GM12878 (cell line): ENCODE measurements around the gene OPCML. TPM values are rescaled to one million over a fixed set of nuclear protein-coding genes. Genes with fewer than 3 reads are reported as not detected.

Experiments used
- ATAC-seq: fragments of 200-7000 bp; cut with Tn5 transposase; 3 replicates; pipeline ENCODE4 v1.9.1; 2020; ENCODE audit warnings: mild to moderate bottlenecking, moderate library complexity
- BruUV-seq: library from RNA; stranded (reverse); fragments of 400-500 nt; replicated peaks from 2 replicates; lab custom pipeline; 2021; lab: Mats Ljungman, UMichigan
- CTCF ChIA-PET: fragments of 300-600 bp; sonication (Branson Sonifier 250); formaldehyde crosslinking; extraction: SDS; loops from one replicate; lab custom pipeline; 2021; ENCODE audit warnings: inconsistent platforms; lab: Yijun Ruan, JAX
- POLR2A ChIA-PET: fragments of 350-600 bp; formaldehyde crosslinking; extraction: SDS; loops from one replicate; lab custom pipeline; 2021; ENCODE audit warnings: inconsistent platforms; lab: Charles Lee
- RAD21 ChIA-PET: fragments of 300-600 bp; sonication (Branson Sonifier 250); formaldehyde crosslinking; loops from one replicate; lab custom pipeline; 2023; ENCODE audit warnings: antibody characterized with exemption; ENCODE audit not compliant: unreplicated experiment; lab: Charles Lee
- SMC1A ChIA-PET: fragments of 300-600 bp; sonication (Branson Sonifier 250); formaldehyde crosslinking; loops from one replicate; lab custom pipeline; 2023; ENCODE audit not compliant: unreplicated experiment, uncharacterized antibody; lab: Charles Lee
- DNase-seq: peaks from one replicate; pipeline ENCODE4 v3.0.0-alpha.2; 2011; ENCODE audit warnings: low read depth, low spot score
- FAIRE-seq: peaks from 3 replicates; lab custom pipeline; 2011; peaks lifted over from hg19 to GRCh38; lab: Jason Lieb, UNC
- H2AFZ ChIP-seq: 2 replicates; pipeline ENCODE4 v1.6.0; 2011; ENCODE audit warnings: low read depth, low read length, control low read depth; ENCODE audit not compliant: control insufficient read depth
- H3K27ac ChIP-seq: 2 replicates; pipeline ENCODE4 v1.5.1; 2011; ENCODE audit warnings: control low read depth; ENCODE audit not compliant: control insufficient read depth, insufficient read depth
- H3K27me3 ChIP-seq, 2 experiments: replicated peaks in 1 of 2; 2 replicates each; pipeline versions ENCODE4 v1.6.0 to v1.6.1; 2011; ENCODE audit warnings: low read length in 1 of 2; ENCODE audit not compliant: control insufficient read depth in 2 of 2, insufficient read depth in 2 of 2
- H3K36me3 ChIP-seq, 2 experiments: 2 replicates each; pipeline ENCODE4 v1.5.1; 2011; ENCODE audit warnings: low read length in 1 of 2; ENCODE audit not compliant: control insufficient read depth in 2 of 2, insufficient read depth in 2 of 2
- H3K4me1 ChIP-seq: 2 replicates; pipeline ENCODE4 v1.6.1; 2011; ENCODE audit warnings: mild to moderate bottlenecking, low read length, moderate library complexity, mixed read lengths; ENCODE audit not compliant: control insufficient read depth, insufficient read depth
- H3K4me2 ChIP-seq: 2 replicates; pipeline ENCODE4 v1.6.0; 2011; ENCODE audit warnings: control low read depth; ENCODE audit not compliant: control insufficient read depth, insufficient read depth
- H3K4me3 ChIP-seq: fragments of 200-600 bp; sonication (generic); 2 replicates; pipeline ENCODE4 v1.5.1; 2016
- H3K79me2 ChIP-seq: 2 replicates; pipeline ENCODE4 v1.6.0; 2011; ENCODE audit warnings: low read length; ENCODE audit not compliant: control insufficient read depth, insufficient read depth
- H3K9ac ChIP-seq: 2 replicates; pipeline ENCODE4 v1.8.0; 2011; ENCODE audit warnings: low read length, control low read depth, mixed read lengths; ENCODE audit not compliant: control insufficient read depth, insufficient read depth
- H3K9me3 ChIP-seq: replicated peaks from 3 replicates; pipeline ENCODE4 v1.5.1; 2011; ENCODE audit warnings: mild to moderate bottlenecking, low read length; ENCODE audit not compliant: control insufficient read depth, insufficient read depth
- H4K20me1 ChIP-seq: 2 replicates; pipeline ENCODE4 v1.6.0; 2011; ENCODE audit not compliant: control insufficient read depth, insufficient read depth
- ATF7 ChIP-seq: fragments of 450-650 bp; IDR thresholded peaks from 2 replicates; pipeline ENCODE4 v1.6.1; 2016; ENCODE audit warnings: low read depth, mild to moderate bottlenecking
- CHD1 ChIP-seq: IDR thresholded peaks from 2 replicates; pipeline ENCODE4 v1.6.1; 2012; ENCODE audit warnings: low read depth, low read length, improper control_type of control experiment
- KLF5 ChIP-seq: fragments of 450-650 bp; IDR thresholded peaks from 2 replicates; pipeline ENCODE4 v1.6.1; 2014; ENCODE audit warnings: mild to moderate bottlenecking; ENCODE audit not compliant: partially characterized antibody
- POLR2A ChIP-seq: IDR thresholded peaks from 2 replicates; pipeline ENCODE4 v1.6.1; 2011; ENCODE audit warnings: low read depth, mild to moderate bottlenecking, low read length
- POLR2AphosphoS5 ChIP-seq: IDR thresholded peaks from 2 replicates; pipeline ENCODE4 v1.6.1; 2011; ENCODE audit warnings: mild to moderate bottlenecking, low read length, inconsistent platforms
- RUNX3 ChIP-seq: IDR thresholded peaks from 2 replicates; pipeline ENCODE4 v1.6.1; 2012; ENCODE audit warnings: low read length, inconsistent platforms
- TARDBP ChIP-seq: IDR thresholded peaks from 2 replicates; pipeline ENCODE4 v1.6.1; 2016; ENCODE audit warnings: borderline replicate concordance
- ZNF217 ChIP-seq: fragments of 450-650 bp; IDR thresholded peaks from 2 replicates; pipeline ENCODE4 v1.6.1; 2017; ENCODE audit warnings: antibody characterized with exemption, mild to moderate bottlenecking
- WGBS: methylation state at CpG from one replicate; pipeline ENCODE4 v1.1.6; 2016; ENCODE audit warnings: low lambda C conversion rate; ENCODE audit not compliant: insufficient replicate concordance, insufficient coverage; ENCODE audit errors: missing lambda C conversion rate; 5-methylcytosine and 5-hydroxymethylcytosine counted together
- in situ Hi-C: fragments of 300-500 bp; cut with MboI; formaldehyde crosslinking; loops from 9 replicates; pipeline ENCODE4 v1.14.3; 2018; ENCODE audit warnings: mixed read lengths
- intact Hi-C: fragments of 100-400 bp; cut with micrococcal nuclease; formaldehyde crosslinking; loops from one replicate; pipeline ENCODE4 v1.14.2; 2022; ENCODE audit not compliant: unreplicated experiment
- polyA plus RNA-seq, 11 experiments: library from polyadenylated mRNA; depleted of rRNA in 4 of 11; unstranded in 6 of 11; stranded (reverse) in 5 of 11; fragments of >200 nt; fragmentation: Nextera tagmentation in 4 of 11; fragmentation: Illumina TruSeq in 1 of 11; extraction: Ambion mirVana in 4 of 11; extraction: Trizol in 1 of 11; gene quantifications; 1 replicate in 1 of 11; 2 replicates in 10 of 11; pipeline versions ENCODE4 v1.2.1 to v1.2.3, GENCODE V29; 2011 to 2016; ENCODE audit warnings: inconsistent platforms in 2 of 11, missing spikeins in 2 of 11, low read depth in 1 of 11
- total RNA-seq, 4 experiments: library from RNA; depleted of rRNA in 3 of 4; stranded (reverse); fragments of >200 nt in 3 of 4; fragmentation: Illumina TruSeq in 1 of 4; extraction: Trizol in 1 of 4; gene quantifications; 2 replicates each; pipeline versions ENCODE4 v1.2.1 to v1.2.3, GENCODE V29; 2013 to 2021
- TF ChIP-seq, protein P1 (sequence below): fragments of 450-650 bp; IDR thresholded peaks from 2 replicates; pipeline ENCODE4 v1.6.1; 2016; ENCODE audit warnings: mild to moderate bottlenecking
- TF ChIP-seq, protein P2 (sequence below), 3 experiments: IDR thresholded peaks in 2 of 3; conservative IDR thresholded peaks in 1 of 3; 2 replicates each; pipeline ENCODE4 v1.5.1; 2011; ENCODE audit warnings: low read depth in 3 of 3, low read length in 3 of 3, mild to moderate bottlenecking in 3 of 3, control low read depth in 2 of 3, moderate library complexity in 2 of 3, inconsistent platforms in 1 of 3, mixed read lengths in 1 of 3; ENCODE audit not compliant: control insufficient read depth in 2 of 3, insufficient read depth in 1 of 3; ENCODE audit errors: extremely low read depth in 1 of 3
- TF ChIP-seq, protein P3 (sequence below): IDR thresholded peaks from 2 replicates; pipeline ENCODE4 v1.6.1; 2011; ENCODE audit warnings: low read depth, mild to moderate bottlenecking, low read length, moderate library complexity, borderline replicate concordance; ENCODE audit errors: extremely low read depth
- TF ChIP-seq, protein P4 (sequence below): fragments of 450-650 bp; IDR thresholded peaks from 2 replicates; pipeline ENCODE4 v1.6.1; 2014; ENCODE audit warnings: mild to moderate bottlenecking

OPCML gene
- total and polyA plus RNA-seq, 10 of the 15 experiments (the other 5 are each of a cell fraction or from before 2014, with no cell fraction given) = 0.84 TPM; not detected in 9

DNA sequence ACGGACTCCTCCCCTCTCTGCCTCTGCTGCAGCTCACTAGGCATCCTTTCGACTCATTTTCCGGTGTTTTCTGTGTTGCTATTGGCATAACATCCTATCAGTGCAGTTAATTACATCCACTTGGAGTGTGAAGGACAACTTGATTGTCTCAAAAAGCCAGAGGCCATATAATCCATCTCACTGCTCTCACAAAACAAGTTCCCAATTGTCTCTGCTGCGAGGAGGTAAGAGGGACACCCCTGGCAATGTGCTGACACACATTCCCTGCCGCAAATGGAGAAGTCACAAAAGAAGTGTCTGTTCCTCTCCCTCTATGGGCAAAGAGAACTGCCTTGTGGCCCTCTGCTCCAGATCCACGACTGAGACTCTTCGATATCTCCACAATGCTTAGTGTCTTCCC is 618.4 kb downstream of the OPCML start:
- intact Hi-C loops = no loop called here
- SMC1A ChIA-PET = no interaction called here
- peak; percentile 13 for FAIRE-seq

More for the DNA sequence above, 618.4 kb downstream of the OPCML start:
- H3K79me2 ChIP-seq = no peaks in the 10 kb centered on the region
- no peaks in the 10 kb centered on the region for H3K4me1 ChIP-seq
- H4K20me1 ChIP-seq = no peaks in the 10 kb centered on the region
- DNase-seq (no peak), ATAC-seq (no peak)
- H3K4me3 ChIP-seq = no peak overlapping the region
- H3K9ac ChIP-seq = no peak overlapping the region
- RAD21 ChIA-PET = no interaction called here
- no peak overlapping the region for H2AFZ ChIP-seq
- no peaks in the 10 kb centered on the region for H3K36me3 ChIP-seq
- WGBS = 17% methylated on average over 7 of the region's 7 CpGs
- TF ChIP-seq TARDBP (no peak), CHD1 (no peak), POLR2A (no peak), KLF5 (no peak), ATF7 (no peak), ZNF217 (no peak), POLR2AphosphoS5 (no peak), RUNX3 (no peak)
- TF ChIP-seq, protein P1, sequence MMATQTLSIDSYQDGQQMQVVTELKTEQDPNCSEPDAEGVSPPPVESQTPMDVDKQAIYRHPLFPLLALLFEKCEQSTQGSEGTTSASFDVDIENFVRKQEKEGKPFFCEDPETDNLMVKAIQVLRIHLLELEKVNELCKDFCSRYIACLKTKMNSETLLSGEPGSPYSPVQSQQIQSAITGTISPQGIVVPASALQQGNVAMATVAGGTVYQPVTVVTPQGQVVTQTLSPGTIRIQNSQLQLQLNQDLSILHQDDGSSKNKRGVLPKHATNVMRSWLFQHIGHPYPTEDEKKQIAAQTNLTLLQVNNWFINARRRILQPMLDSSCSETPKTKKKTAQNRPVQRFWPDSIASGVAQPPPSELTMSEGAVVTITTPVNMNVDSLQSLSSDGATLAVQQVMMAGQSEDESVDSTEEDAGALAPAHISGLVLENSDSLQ = no peak
- TF ChIP-seq, protein P2, sequence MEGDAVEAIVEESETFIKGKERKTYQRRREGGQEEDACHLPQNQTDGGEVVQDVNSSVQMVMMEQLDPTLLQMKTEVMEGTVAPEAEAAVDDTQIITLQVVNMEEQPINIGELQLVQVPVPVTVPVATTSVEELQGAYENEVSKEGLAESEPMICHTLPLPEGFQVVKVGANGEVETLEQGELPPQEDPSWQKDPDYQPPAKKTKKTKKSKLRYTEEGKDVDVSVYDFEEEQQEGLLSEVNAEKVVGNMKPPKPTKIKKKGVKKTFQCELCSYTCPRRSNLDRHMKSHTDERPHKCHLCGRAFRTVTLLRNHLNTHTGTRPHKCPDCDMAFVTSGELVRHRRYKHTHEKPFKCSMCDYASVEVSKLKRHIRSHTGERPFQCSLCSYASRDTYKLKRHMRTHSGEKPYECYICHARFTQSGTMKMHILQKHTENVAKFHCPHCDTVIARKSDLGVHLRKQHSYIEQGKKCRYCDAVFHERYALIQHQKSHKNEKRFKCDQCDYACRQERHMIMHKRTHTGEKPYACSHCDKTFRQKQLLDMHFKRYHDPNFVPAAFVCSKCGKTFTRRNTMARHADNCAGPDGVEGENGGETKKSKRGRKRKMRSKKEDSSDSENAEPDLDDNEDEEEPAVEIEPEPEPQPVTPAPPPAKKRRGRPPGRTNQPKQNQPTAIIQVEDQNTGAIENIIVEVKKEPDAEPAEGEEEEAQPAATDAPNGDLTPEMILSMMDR (IDR thresholded peaks at IDR 0.05 in 2 of 3, conservative IDR thresholded peaks at IDR 0.05 in 1 of 3; ENCODE audit: control insufficient read depth in 2 of 3, extremely low read depth in 1 of 3, insufficient read depth in 1 of 3, low read depth in 3 of 3, low read length in 3 of 3) = no peak
- TF ChIP-seq, protein P3, sequence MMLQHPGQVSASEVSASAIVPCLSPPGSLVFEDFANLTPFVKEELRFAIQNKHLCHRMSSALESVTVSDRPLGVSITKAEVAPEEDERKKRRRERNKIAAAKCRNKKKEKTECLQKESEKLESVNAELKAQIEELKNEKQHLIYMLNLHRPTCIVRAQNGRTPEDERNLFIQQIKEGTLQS = no peak
- TF ChIP-seq, protein P4, sequence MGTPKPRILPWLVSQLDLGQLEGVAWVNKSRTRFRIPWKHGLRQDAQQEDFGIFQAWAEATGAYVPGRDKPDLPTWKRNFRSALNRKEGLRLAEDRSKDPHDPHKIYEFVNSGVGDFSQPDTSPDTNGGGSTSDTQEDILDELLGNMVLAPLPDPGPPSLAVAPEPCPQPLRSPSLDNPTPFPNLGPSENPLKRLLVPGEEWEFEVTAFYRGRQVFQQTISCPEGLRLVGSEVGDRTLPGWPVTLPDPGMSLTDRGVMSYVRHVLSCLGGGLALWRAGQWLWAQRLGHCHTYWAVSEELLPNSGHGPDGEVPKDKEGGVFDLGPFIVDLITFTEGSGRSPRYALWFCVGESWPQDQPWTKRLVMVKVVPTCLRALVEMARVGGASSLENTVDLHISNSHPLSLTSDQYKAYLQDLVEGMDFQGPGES = no peak
- TF ChIP-seq, all 136 proteins: peak for 0
- no TSS peak for BruUV-seq
- no peak overlapping the region for H3K4me2 ChIP-seq
- H3K27me3 ChIP-seq = no peaks in the 10 kb centered on the region
- no peaks in the 10 kb centered on the region for H3K9me3 ChIP-seq
- CTCF ChIA-PET = no interaction called here
- POLR2A ChIA-PET = no interaction called here
- H3K27ac ChIP-seq = no peak overlapping the region
- in situ Hi-C loops = no loop called here
